ENCODE data around the gene IRGC.
A peak's percentile ranks its signal among the peaks of the same experiment; 100 is the strongest.

The IRGC gene

GRCh38 chr19:43726736-43727592, 11.1 kb downstream of the IRGC start:
- no peak for DNase-seq

- DNase-seq, result no peak
These were observed 11.6 kb downstream of the IRGC start for GRCh38 chr19:43727593-43727853.

DNA sequence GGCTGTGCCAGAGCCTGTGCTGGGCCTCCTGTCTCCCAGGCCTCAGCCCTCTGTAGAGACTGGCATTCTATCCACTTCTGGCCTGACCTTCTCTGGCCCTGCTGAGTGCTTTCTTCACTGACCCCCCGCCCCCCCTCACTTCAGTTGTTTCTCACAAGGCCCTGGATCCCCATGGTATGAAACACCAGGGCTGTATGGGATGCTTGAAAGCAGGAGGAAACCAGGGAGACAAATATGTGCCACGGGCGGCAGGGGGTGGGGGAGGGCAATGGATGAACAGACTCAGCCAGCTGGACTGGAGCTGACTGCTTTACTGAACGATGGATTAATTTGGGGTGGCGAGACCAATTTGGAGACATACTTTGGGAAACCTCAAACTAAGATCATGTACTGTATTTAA, 14.0 kb downstream of the IRGC start:
- DNase-seq, result no peak

- DNase-seq, result no peak
These were observed 15.5 kb downstream of the IRGC start for GRCh38 chr19:43731346-43731745.

GRCh38 chr19:43731846-43732245, 16.0 kb downstream of the IRGC start:
- no peak for DNase-seq

GRCh38 chr19:43735013-43735412, 19.1 kb downstream of the IRGC start:
- no peak for DNase-seq

DNA sequence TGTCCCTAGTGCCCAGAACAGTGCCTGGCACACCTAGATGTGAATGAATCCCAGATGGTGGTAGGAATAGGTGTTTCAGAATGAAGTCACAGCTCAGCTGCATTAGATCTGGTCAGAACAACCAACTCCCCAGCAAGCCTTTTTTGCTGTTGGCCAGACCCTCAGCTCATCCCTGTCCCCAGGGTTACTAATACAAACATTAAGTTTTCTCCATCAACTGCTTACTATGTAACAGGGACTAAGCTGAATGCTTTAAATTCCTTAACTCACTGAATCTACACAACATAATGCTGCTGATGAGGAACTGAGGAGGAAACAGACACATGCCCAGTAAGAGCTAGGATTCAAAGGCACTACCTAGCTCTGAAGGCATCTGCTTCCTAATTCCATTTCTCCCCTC, 20.1 kb downstream of the IRGC start:
- DNase-seq, result no peak

DNA sequence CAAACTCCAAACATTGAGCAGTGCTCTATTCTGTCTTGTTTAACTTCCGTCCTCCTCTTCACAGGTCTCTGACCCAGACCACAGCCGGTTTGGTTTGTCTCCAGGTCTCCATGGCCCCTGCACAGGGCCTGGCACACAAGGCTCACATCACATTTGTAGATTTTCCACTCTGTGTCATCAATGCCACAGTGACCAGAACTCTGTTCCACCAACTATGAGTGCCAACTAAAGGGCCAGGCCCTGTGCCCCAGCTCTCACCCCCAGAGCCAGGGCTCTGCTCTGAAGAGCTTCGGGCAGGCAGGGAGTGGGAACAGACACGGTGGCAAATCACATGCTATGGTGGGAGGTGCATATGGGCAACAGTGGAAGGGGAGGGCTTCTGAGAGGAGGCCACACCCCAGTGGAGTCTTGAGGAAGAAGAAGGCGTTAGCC, 22.9 kb downstream of the IRGC start:
- no peak for DNase-seq

- DNase-seq, result no peak
These were observed 23.8 kb downstream of the IRGC start for GRCh38 chr19:43739439-43740235.

DNA sequence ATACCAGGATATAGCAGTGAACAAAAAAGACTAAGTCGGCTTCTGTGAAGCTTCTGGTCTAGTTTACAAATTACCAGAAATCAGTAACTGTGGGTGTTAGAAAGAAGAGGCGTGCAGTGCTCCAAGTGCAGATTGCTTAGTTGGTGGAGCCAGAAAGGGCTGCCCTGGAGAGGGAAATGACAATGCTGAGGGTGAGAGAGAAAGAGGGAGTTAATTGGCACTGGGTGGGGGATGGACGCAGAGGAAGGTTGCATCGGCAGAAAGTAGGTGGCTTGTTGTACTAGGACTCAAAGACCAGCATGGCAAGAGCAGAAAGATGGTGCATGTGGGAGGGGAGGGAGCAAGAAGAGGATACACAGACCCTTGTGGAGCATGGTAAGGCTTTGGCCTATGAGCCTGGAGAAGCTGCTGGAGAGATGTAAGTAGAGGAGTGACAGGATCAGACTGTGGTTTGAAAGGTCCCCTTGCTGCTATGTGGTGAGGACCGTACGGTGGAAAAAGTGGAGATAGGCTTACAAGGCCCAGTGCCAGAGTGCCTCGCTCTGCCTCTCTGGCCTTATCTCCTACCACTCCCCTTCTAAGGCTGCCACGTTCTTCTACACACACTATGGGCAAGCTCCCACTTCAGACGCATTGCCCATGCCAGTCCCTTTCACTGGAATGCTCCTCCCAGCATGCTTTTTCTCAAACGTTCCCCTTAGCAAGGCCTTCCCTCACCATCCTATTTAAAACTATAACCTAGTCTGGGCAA, 25.4 kb downstream of the IRGC start:
- no peak for DNase-seq

DNA sequence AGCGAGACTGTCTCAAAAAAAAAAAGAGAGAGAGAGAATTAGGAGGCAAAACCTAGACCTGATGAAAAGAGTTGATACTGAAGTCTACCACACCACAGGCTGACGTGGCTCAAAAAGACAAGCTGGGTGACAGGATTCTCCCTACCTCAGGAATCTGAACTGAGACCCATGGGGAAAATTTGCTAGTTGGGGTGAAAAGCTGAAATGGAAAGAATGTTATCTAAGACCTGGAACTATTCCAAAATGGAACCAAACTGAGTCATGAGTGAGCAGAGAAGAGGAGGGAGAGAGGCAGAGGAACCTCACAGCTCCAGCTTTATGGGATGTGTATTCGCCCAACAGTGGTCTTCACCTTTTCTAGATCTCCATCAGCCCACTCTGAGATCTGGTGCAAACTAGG, 27.2 kb downstream of the IRGC start:
- DNase-seq, result no peak

- DNase-seq, result no peak
These were observed 31.8 kb downstream of the IRGC start for GRCh38 chr19:43747557-43748204.

DNA sequence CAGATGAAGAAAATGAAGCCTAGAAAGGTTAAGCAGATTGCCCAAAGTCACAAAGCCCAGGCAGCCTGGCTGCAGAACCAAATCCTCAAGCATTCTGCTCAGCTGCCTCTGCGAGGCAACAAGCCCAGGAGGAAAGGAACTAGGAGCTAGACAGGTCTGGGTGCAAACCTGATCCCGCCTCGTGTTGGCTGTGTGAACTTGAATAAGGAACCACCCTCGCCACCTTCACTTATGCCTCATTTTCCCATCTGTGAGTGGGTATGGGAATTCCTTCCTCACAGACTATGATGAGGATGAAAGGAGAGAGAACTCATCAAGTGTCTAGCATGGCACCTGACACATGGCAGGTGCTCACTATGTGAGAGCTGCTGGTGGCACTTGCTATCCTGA, 32.3 kb downstream of the IRGC start:
- DNase-seq, result no peak

DNA sequence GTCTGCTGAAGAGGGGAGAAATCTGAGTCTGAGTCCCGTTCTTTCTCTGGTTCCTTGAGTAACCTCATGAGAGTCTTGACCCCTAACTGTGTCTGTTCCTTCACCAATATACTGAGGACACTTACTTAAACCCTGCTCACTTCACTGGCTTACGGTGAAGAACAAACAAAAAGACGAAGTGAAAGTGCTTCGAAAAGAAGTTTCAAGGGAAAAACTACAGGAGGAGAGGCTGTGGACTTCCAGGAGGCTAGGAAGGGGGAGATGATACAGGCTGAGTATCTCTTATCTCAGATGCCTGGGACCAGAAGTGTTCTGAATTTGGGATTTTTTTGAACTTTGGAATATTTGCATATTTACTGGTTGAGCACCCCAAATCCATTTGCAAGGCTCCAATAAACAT, 32.8 kb downstream of the IRGC start:
- DNase-seq, result no peak

- no peak for DNase-seq
These were observed 33.3 kb downstream of the IRGC start for GRCh38 chr19:43749152-43749551.

- DNase-seq, result no peak
These were observed 34.0 kb downstream of the IRGC start for GRCh38 chr19:43749898-43750297.

DNA sequence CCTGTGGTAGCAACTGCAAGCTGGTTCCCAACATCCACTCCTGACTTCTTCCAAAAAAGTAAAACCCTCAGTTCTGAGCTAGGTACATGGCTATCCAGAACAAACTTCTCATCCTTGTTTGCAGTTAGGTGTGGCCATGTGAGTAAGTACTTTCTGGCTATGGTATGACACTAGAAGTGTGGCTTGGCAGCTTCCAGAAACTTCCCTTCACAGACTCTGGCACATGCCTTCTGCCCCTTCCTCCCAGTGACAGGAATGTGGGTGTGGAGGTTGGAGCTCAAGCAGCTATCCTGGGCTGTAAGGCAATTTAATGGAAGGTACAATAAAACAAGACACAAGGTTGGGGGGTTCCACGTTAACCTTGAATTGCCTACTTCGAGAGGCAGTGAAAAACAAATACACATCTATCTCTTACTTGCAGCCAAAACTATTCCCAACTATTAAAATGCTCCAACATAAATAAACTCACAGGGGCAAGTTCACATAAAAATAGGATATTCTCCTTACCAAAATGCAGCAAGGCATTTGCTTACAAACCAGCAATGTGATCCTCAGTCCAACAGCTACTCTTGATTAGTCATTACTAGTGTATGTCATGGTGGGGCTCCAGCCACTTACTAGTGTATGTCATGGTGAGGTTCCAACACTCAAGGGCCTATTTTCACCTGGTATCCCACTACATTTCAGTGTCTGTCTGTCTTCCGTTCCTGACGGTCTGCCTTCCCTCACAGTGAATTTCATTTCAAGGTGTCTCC, 35.8 kb downstream of the IRGC start:
- DNase-seq, result no peak

DNA sequence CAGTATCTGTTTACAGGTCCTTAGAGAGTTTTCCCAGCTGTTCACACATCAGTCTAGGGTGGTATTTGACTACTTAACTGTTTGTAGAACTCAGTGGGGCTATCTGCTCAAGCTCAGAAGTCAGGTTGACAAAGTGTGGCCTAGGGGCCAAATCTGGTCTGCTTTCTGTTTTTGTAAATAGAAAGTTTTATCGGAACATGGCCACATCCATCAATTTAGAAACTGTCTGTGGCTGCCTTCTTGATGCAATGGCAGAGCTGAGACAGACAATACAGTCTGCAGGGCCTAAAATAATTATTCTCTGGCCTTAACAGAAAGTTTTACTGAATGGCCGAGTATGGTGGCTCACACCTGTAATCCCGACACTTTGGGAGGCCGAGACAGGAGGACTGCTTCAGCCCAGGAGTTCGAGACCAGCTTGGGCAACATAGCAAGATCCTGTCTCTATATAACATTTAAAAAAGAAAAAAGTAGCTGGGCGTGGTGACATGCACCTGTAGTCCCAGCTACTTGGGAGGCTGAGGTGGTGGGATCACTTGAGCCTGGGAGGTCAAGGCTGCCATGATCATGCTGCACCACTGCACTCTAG, 36.5 kb downstream of the IRGC start:
- no peak for DNase-seq

- no peak for DNase-seq
These were observed 38.3 kb downstream of the IRGC start for GRCh38 chr19:43754253-43754502.

- DNase-seq, result peak; percentile 67 to 86
These were observed 38.8 kb downstream of the IRGC start, which contains the start of gene SMG9 for GRCh38 chr19:43754503-43755255. SMG9 (minus strand) TSS chr19:43754962; CDS start chr19:43750741, 4,221 bp downstream.

- DNase-seq, result peak; percentile 68 to 74
These were observed 39.5 kb downstream of the IRGC start for GRCh38 chr19:43755256-43755801.
